ENCODE data around the gene CCDC92. TPM values are rescaled to one million over a fixed set of nuclear protein-coding genes. Genes with fewer than 3 reads are reported as not detected.

Gene CCDC92
- total RNA-seq, 1 experiment from 2014 or later: 53.7 TPM

DNA sequence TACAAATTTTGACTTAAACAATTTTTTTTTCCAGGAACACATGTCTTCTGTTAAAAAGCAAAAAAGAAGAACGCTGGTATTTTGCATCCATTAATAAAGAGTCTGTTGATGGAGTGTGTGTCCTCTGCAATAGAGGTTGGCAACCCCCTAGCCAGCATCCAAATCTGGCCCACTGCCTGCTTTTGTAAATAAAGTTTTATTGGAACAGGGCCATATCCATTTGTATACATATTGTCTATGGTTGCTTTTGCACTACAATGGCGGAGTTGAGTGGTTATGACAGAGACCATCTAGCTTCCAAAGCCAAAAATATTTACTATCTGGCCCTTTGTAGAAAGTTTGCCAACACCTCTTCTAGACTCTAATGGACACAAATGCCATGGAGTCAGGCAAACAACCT, 49.6 kb downstream of the CCDC92 start:
- Histone ChIP-seq H3K9me3 (ENCODE audit: control insufficient read depth, insufficient read depth, low read depth, low read length) (no peaks in the 10 kb centered on the region), H3K4me1 (ENCODE audit: control insufficient read depth, insufficient read depth, low read length) (no peaks in the 10 kb centered on the region), H3K27me3 (ENCODE audit: control insufficient read depth, insufficient read depth, low read length) (peaks cover 10% of the 10 kb centered on the region; the same call in 1 of the 2 replicates), H3K27ac (ENCODE audit: low read length) (no peak overlapping the region), H3K4me3 (ENCODE audit: low read depth in 2 of 2, low read length in 2 of 2) (no peak overlapping the region), H3K36me3 (ENCODE audit: control insufficient read depth, insufficient read depth, low read length) (no peaks in the 10 kb centered on the region)
- intact Hi-C loops (cut with micrococcal nuclease; ENCODE audit: unreplicated experiment): no loop called here
- TF ChIP-seq REST (IDR thresholded peaks at IDR 0.05; ENCODE audit: insufficient read depth in 1 of 2, low read depth in 2 of 2, low read length in 1 of 2) (no peak), POLR2AphosphoS5 (IDR thresholded peaks at IDR 0.05; ENCODE audit: low read depth, low read length) (no peak), TCF7L2 (IDR thresholded peaks at IDR 0.05; ENCODE audit: low read depth, low read length) (no peak), SIN3A (IDR thresholded peaks at IDR 0.05; ENCODE audit: borderline replicate concordance, insufficient read depth, low read depth, low read length) (no peak)
- TF ChIP-seq, protein P1, sequence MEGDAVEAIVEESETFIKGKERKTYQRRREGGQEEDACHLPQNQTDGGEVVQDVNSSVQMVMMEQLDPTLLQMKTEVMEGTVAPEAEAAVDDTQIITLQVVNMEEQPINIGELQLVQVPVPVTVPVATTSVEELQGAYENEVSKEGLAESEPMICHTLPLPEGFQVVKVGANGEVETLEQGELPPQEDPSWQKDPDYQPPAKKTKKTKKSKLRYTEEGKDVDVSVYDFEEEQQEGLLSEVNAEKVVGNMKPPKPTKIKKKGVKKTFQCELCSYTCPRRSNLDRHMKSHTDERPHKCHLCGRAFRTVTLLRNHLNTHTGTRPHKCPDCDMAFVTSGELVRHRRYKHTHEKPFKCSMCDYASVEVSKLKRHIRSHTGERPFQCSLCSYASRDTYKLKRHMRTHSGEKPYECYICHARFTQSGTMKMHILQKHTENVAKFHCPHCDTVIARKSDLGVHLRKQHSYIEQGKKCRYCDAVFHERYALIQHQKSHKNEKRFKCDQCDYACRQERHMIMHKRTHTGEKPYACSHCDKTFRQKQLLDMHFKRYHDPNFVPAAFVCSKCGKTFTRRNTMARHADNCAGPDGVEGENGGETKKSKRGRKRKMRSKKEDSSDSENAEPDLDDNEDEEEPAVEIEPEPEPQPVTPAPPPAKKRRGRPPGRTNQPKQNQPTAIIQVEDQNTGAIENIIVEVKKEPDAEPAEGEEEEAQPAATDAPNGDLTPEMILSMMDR (IDR thresholded peaks at IDR 0.05): no peak
- no peak for DNase-seq (ENCODE audit: low read depth, low spot score)
- no TSS peak for BruUV-seq (replicated peaks)
- ATAC-seq: no peak
- POLR2A ChIA-PET: no interaction called here
- CTCF ChIA-PET: no interaction called here
- in situ Hi-C loops (cut with HindIII; ENCODE audit: low pct_unique_long_range_greater_than_20kb, low sequenced_read_pairs): no loop called here

- DNase-seq (ENCODE audit: low read depth, low spot score) (no peak), ATAC-seq (no peak)
- Histone ChIP-seq H3K4me1 (ENCODE audit: control insufficient read depth, insufficient read depth, low read length) (no peaks in the 10 kb centered on the region), H3K27ac (ENCODE audit: low read length) (no peak overlapping the region), H3K36me3 (ENCODE audit: control insufficient read depth, insufficient read depth, low read length) (no peaks in the 10 kb centered on the region), H3K4me3 (ENCODE audit: low read depth in 2 of 2, low read length in 2 of 2) (no peak overlapping the region), H3K27me3 (ENCODE audit: control insufficient read depth, insufficient read depth, low read length) (peaks cover 9% of the 10 kb centered on the region; the same call in 1 of the 2 replicates), H3K9me3 (ENCODE audit: control insufficient read depth, insufficient read depth, low read depth, low read length) (no peaks in the 10 kb centered on the region)
- BruUV-seq (replicated peaks): no TSS peak
- in situ Hi-C loops (cut with HindIII; ENCODE audit: low pct_unique_long_range_greater_than_20kb, low sequenced_read_pairs): no loop called here
- TF ChIP-seq TCF7L2 (IDR thresholded peaks at IDR 0.05; ENCODE audit: low read depth, low read length) (no peak), POLR2AphosphoS5 (IDR thresholded peaks at IDR 0.05; ENCODE audit: low read depth, low read length) (no peak), SIN3A (IDR thresholded peaks at IDR 0.05; ENCODE audit: borderline replicate concordance, insufficient read depth, low read depth, low read length) (no peak), REST (IDR thresholded peaks at IDR 0.05; ENCODE audit: insufficient read depth in 1 of 2, low read depth in 2 of 2, low read length in 1 of 2) (no peak)
- TF ChIP-seq, protein P1 (IDR thresholded peaks at IDR 0.05): no peak
- CTCF ChIA-PET: no interaction called here
- intact Hi-C loops (cut with micrococcal nuclease; ENCODE audit: unreplicated experiment): no loop called here
- POLR2A ChIA-PET: no interaction called here
Observed at GRCh38 chr12:123919980-123920360, 52.7 kb downstream of the CCDC92 start.
